WTC11 (cell line): Measurements from ENCODE around the gene OCA2.

Source experiments
- ATF3 ChIP-seq: sonication (generic); formaldehyde crosslinking; conservative IDR thresholded peaks from 2 replicates; pipeline ENCODE4 v1.8.1; 2022; ENCODE audit warnings: mild to moderate bottlenecking, missing genetic modification reagents
- CBFB ChIP-seq: sonication (generic); formaldehyde crosslinking; IDR thresholded peaks from 2 replicates; pipeline ENCODE4 v1.8.1; 2022; ENCODE audit warnings: mild to moderate bottlenecking, low read depth, missing genetic modification reagents
- CREB1 ChIP-seq: sonication (generic); formaldehyde crosslinking; IDR thresholded peaks from 2 replicates; pipeline ENCODE4 v1.8.0; 2023; ENCODE audit warnings: mild to moderate bottlenecking, missing genetic modification reagents
- CREM ChIP-seq: sonication (generic); formaldehyde crosslinking; IDR thresholded peaks from 2 replicates; pipeline ENCODE4 v1.8.1; 2022; ENCODE audit warnings: mild to moderate bottlenecking, missing genetic modification reagents, moderate library complexity
- CTCF ChIP-seq: fragments of 200-600 bp; IDR thresholded peaks from 2 replicates; pipeline ENCODE4 v1.8.0; 2022; ENCODE audit warnings: antibody characterized with exemption
- GABPB1 ChIP-seq: sonication (generic); formaldehyde crosslinking; IDR thresholded peaks from 2 replicates; pipeline ENCODE4 v1.8.1; 2023; ENCODE audit warnings: mild to moderate bottlenecking, missing genetic modification reagents
- MAX ChIP-seq: sonication (generic); formaldehyde crosslinking; IDR thresholded peaks from 2 replicates; pipeline ENCODE4 v1.8.0; 2022; ENCODE audit warnings: mild to moderate bottlenecking, missing genetic modification reagents
- NR1H2 ChIP-seq: sonication (generic); formaldehyde crosslinking; IDR thresholded peaks from 2 replicates; pipeline ENCODE4 v1.9.0; 2021; ENCODE audit warnings: mild to moderate bottlenecking, moderate library complexity, missing genetic modification reagents
- NR3C1 ChIP-seq: sonication (generic); formaldehyde crosslinking; conservative IDR thresholded peaks from 2 replicates; pipeline ENCODE4 v1.8.1; 2023; ENCODE audit warnings: low read depth, mild to moderate bottlenecking, missing genetic modification reagents
- SMAD3 ChIP-seq: sonication (generic); formaldehyde crosslinking; IDR thresholded peaks from 2 replicates; pipeline ENCODE4 v1.8.0; 2022; ENCODE audit warnings: missing genetic modification reagents, mild to moderate bottlenecking, borderline replicate concordance
- USF1 ChIP-seq: sonication (generic); formaldehyde crosslinking; IDR thresholded peaks from 2 replicates; pipeline ENCODE4 v1.8.0; 2022; ENCODE audit warnings: mild to moderate bottlenecking, missing genetic modification reagents
- ZNF138 ChIP-seq: sonication (generic); formaldehyde crosslinking; conservative IDR thresholded peaks from 2 replicates; pipeline ENCODE4 v1.8.1; 2022; ENCODE audit warnings: mild to moderate bottlenecking, moderate library complexity, missing genetic modification reagents
- ZNF423 ChIP-seq: fragments of 250-450 bp; sonication (Bioruptor Pico); IDR thresholded peaks from 2 replicates; pipeline ENCODE4 v2.1.2; 2022; ENCODE audit warnings: mild to moderate bottlenecking, moderate library complexity

GRCh38 chr15:27951191-27951890 is 147.8 kb downstream of the OCA2 start:
- TF ChIP-seq CTCF (no peak), ZNF138 (no peak), ZNF423 (CRISPR knock-in tag) (no peak), NR3C1 (CRISPR knock-in tag) (no peak), CREB1 (CRISPR knock-in tag) (no peak), USF1 (CRISPR knock-in tag) (no peak), CREM (CRISPR knock-in tag) (no peak), GABPB1 (CRISPR knock-in tag) (no peak), NR1H2 (CRISPR knock-in tag) (no peak), SMAD3 (no peak), ATF3 (CRISPR knock-in tag) (no peak), CBFB (CRISPR knock-in tag) (no peak), MAX (CRISPR knock-in tag) (no peak)
